Left forelimb (tissue), 1 donor: Measurements from ENCODE around the gene CCDC90B.

Experiments used
- DNase-seq: peaks from one replicate; pipeline ENCODE4 v3.0.0-alpha.2; 2018; ENCODE audit warnings: low spot score

CCDC90B gene

DNA sequence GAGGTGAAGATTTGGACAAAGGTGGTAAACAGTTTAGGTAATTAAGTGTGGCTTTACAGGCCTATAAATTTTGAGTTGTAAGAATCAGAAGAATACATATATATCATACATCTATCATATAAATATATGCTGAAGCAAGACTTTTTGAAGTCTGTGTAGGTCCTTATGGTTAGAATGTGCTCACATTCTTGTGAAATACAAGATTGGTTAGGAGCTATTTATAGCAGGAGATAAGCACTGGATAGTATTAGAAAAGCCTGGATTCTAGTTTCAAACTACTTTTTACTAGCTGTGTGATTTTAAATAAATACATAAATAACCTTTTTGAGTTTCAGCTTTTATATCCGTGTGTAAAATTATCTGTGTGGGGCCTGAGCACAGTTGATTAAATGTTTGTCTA, 50.3 kb downstream of the CCDC90B start:
- DNase-seq = no peak

DNA sequence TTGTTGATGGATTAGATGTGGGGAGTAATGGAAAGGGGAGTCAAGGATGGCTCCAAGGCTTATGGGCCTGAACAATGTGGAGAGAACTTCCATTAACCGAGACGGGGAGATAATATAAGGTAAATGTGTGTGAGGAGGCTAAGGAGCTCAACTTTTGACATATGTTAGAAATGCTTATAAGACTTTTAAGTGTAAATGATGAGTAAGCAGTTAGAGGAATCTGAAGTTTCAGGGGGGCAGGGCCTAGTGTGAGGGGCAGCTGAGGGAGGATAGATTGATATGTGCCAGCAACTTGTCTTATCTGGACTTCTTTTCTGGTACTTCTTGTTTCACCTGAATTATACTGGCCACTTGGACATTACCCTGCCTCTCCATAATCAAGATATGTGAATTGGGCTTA, 62.7 kb downstream of the CCDC90B start:
- DNase-seq = no peak

DNA sequence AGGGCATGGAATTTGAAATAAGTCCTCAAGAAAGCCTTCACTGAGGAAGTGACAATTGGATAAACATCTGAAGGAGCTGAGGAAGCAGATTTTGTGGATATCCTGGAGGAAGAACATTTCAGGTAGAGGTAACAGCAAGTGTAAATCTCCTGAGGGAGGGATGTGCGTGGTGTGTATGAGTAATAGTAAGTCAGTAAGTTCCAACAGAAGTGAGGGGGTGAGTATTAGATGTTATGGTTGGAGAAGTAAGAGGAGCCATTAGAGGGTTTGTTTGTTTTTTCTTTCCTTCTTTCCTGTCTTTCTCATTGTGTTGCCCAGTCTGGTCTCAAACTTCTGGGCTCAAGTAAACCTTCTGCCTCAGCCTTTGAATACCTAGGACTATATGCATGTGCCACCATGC, 63.7 kb downstream of the CCDC90B start:
- DNase-seq = no peak

DNA sequence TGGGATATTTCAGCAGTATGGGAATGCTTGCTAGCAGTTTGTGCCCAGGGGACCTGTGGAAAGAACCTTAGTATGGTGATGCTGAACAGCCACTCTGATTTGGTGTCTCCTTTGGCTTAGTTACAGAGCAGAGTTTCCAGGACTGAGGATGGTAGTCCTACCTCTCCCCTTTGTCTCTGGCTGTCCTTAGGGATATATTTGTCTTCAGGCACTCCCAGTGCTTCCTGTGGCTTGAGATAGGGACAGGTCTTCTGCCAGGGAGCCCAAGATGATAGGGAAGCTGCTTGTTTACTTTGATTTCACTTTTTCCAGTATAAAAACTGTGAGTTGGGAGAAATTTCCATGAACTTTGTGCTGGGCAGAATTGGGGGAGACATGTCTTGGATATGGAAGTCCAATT, 64.5 kb downstream of the CCDC90B start:
- DNase-seq = no peak

DNA sequence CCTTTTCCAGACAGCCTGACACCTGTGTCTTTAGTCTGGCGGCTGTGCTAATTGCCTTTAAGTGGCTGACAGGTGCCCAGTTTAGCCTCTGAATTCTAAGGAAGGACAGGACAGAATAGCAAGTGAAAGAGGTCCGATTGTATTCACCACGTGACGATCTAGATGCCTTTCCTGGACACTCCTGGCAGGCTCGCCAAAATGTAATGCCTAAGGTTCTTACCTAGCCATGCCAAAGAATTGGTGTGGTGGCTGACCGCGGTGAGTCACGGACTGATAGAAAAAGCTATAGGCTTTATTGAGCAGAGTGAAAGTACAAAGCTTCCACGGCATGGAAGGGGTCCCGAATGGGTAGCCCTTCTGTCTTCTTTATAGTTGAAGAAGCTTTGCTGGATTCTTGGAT, 65.9 kb downstream of the CCDC90B start:
- no peak for DNase-seq

DNA sequence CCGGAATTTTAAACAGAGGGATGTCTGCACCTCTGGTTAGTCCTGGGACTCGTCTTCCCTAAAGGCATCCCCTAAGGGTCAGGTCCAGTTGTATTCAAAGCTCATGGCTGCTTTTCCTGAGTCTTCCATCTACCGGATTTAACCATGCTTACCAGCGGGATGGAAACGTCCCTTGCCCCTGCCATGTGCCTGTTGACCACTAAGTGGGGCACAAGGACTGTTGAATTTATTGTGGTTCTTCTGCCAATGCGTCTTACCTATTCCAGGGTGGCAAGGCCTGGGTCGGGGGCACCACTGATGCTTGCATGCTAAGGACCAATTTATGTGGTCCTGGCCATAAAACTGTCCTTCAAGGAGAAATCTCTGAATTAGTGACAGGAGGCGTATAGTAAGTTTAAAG, 67.1 kb downstream of the CCDC90B start:
- no peak for DNase-seq
